HG02798 (cell line): ENCODE data around the gene AMIGO1.
"Not testable (repeated sequence)": the region's sequence is repeated elsewhere in the genome, so short reads cannot be mapped to it uniquely, and the experiment has no call there.

Source experiments
- ATAC-seq: cut with Tn5 transposase; IDR thresholded peaks from one replicate; pipeline ENCODE4 v1.9.1; 2021; ENCODE audit warnings: mild to moderate bottlenecking; ENCODE audit not compliant: unreplicated experiment, poor library complexity

AMIGO1 gene

GRCh38 chr1:109488201-109488600 is 21.3 kb downstream of the AMIGO1 start:
- ATAC-seq, result no peak

- no peak for ATAC-seq
These were observed 22.3 kb downstream of the AMIGO1 start for GRCh38 chr1:109487261-109487660.

GRCh38 chr1:109485001-109485400 is 24.5 kb downstream of the AMIGO1 start:
- ATAC-seq, result no peak

GRCh38 chr1:109484519-109484975 is 25.0 kb downstream of the AMIGO1 start:
- no peak for ATAC-seq

- peak; percentile 88 for ATAC-seq
These were observed 25.6 kb downstream of the AMIGO1 start, which contains the start of gene ATXN7L2 for GRCh38 chr1:109483672-109484518. Gene ATXN7L2, plus strand, starts transcription at chr1:109483905. Its CDS starts 49 bp downstream, at chr1:109483954.

GRCh38 chr1:109482791-109483671 is 26.5 kb downstream of the AMIGO1 start:
- peak; percentile 7 for ATAC-seq

GRCh38 chr1:109482242-109482641 is 27.3 kb downstream of the AMIGO1 start:
- no peak for ATAC-seq

GRCh38 chr1:109481646-109482045 is 27.9 kb downstream of the AMIGO1 start:
- ATAC-seq, result no peak

- ATAC-seq, result no peak
These were observed 29.6 kb downstream of the AMIGO1 start for GRCh38 chr1:109479901-109480300.

GRCh38 chr1:109479311-109479710 is 30.2 kb downstream of the AMIGO1 start:
- ATAC-seq, result no peak

- ATAC-seq, result no peak
These were observed 30.7 kb downstream of the AMIGO1 start for GRCh38 chr1:109478806-109479205.

GRCh38 chr1:109477821-109478220 is 31.7 kb downstream of the AMIGO1 start:
- no peak for ATAC-seq

GRCh38 chr1:109476825-109477224 is 32.7 kb downstream of the AMIGO1 start:
- no peak for ATAC-seq

- no peak for ATAC-seq
These were observed 34.3 kb downstream of the AMIGO1 start for GRCh38 chr1:109475261-109475660.

- no peak for ATAC-seq
These were observed 34.8 kb downstream of the AMIGO1 start for GRCh38 chr1:109474697-109475096.

GRCh38 chr1:109473284-109474057 is 36.1 kb downstream of the AMIGO1 start:
- not testable (repeated sequence) for ATAC-seq

GRCh38 chr1:109472779-109473178 is 36.7 kb downstream of the AMIGO1 start:
- no peak for ATAC-seq

- ATAC-seq, result no peak
These were observed 39.3 kb downstream of the AMIGO1 start for GRCh38 chr1:109470245-109470644.

GRCh38 chr1:109468903-109469302 is 40.6 kb downstream of the AMIGO1 start:
- no peak for ATAC-seq

GRCh38 chr1:109468061-109468460 is 41.5 kb downstream of the AMIGO1 start:
- no peak for ATAC-seq
